ENCODE results near the gene POLD2. TPM values are rescaled to one million over a fixed set of nuclear protein-coding genes. Genes with fewer than 3 reads are reported as not detected.

Gene POLD2
- total and polyA plus RNA-seq, 2 donors (not counting 3 experiments of a cell fraction or from before 2014, with no cell fraction given), result 96.5 to 122 TPM

DNA sequence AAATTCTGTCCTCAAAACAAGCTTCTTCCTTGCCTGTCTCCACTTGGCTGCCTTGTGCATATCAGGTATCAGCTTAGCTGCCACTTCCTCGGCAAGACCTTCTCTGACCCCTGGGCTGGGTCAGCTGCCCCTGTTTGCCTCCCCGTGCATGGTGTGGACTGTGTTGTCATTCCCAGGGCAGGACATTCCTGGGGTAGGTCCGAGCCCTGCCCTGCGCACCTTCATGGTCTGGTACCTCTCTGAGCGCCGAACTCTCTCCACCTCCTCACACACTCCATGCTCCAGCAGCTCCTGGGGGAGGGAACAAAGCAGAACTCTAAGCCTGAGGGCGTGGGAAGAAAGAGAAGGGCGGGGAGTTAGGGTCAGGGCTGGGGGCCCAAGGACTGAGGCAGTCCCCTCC, 44.8 kb downstream of the POLD2 start:
- no peaks in the 10 kb centered on the region for H4K20me1 ChIP-seq (replicated peaks; ENCODE audit: control insufficient read depth, extremely low read depth, insufficient read depth, low read length)
- CTCF ChIA-PET, result no interaction called here
- H3K27me3 ChIP-seq (ENCODE audit: control insufficient read depth in 2 of 2, insufficient read depth in 2 of 2, low read length in 2 of 2), result no peaks in the 10 kb centered on the region
- POLR2A ChIA-PET, result no interaction called here
- intact Hi-C loops (cut with micrococcal nuclease) (no loop called here), dilution Hi-C loops (cut with MboI; ENCODE audit: extremely low pct_ligation_motif_present, low sequenced_read_pairs) (no loop called here)
- no peak overlapping the region for H3K27ac ChIP-seq (ENCODE audit: insufficient read depth, low read depth, low read length)
- no peaks in the 10 kb centered on the region for H3K9me3 ChIP-seq (replicated peaks; ENCODE audit: control insufficient read depth, insufficient read depth, low read length)
- H3K4me3 ChIP-seq (replicated peaks in 1 of 3; ENCODE audit: insufficient read depth in 1 of 3, low read depth in 1 of 3, low read length in 3 of 3), result no peak overlapping the region
- FAIRE-seq, result no peak
- DNase-seq (ENCODE audit: low read depth, low spot score), result no peak
- H2AFZ ChIP-seq (ENCODE audit: low read depth, low read length), result no peak overlapping the region
- no peaks in the 10 kb centered on the region for H3K79me2 ChIP-seq (ENCODE audit: control insufficient read depth, insufficient read depth, low read length)
- H3K4me1 ChIP-seq (ENCODE audit: control insufficient read depth, extremely low read depth, insufficient read depth, low read length), result peaks cover 17% of the 10 kb centered on the region
- peaks cover 0 to 21% of the 10 kb centered on the region in 2 experiments for H3K36me3 ChIP-seq (ENCODE audit: control insufficient read depth in 2 of 2, extremely low read depth in 1 of 2, insufficient read depth in 2 of 2, low read length in 2 of 2)
- no peak overlapping the region for H3K4me2 ChIP-seq (ENCODE audit: insufficient read depth, low read length)
- H3K9ac ChIP-seq (replicated peaks; ENCODE audit: extremely low read depth, insufficient read depth, low read length), result no peak overlapping the region
- BruUV-seq (replicated peaks), result no TSS peak
- no peaks in the 10 kb centered on the region for H3K9me1 ChIP-seq (replicated peaks; ENCODE audit: control insufficient read depth, extremely low read depth, insufficient read depth, low read length)
- no peak for TF ChIP-seq GATA2 (IDR thresholded peaks at IDR 0.05; ENCODE audit: insufficient read depth, insufficient read length, low read depth, low read length)
- TF ChIP-seq EZH2 (IDR thresholded peaks at IDR 0.05; ENCODE audit: borderline replicate concordance, low read depth, low read length, severe bottlenecking), result no peak

DNA sequence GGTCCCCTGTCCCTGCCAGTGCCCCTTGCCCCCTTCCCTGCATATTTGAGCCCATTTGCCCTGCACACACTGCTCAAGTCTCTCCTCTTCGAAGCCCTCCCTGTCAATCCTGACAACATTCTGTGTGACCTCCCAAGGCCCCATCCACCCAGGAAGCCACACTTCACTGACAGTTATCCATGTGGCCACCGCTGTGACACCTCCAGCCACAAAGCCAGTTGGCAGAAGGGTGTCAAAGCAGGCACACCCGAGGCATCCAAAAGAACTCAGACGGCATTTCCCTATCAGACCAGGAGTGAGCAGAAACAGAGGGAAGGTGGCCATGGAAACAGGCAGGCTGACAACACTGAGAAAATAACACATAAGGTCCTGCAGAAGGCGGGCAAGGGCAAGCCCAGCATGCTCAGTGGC, 45.7 kb downstream of the POLD2 start:
- H3K9ac ChIP-seq (replicated peaks; ENCODE audit: extremely low read depth, insufficient read depth, low read length), result no peak overlapping the region
- CTCF ChIA-PET, result no interaction called here
- no peak overlapping the region for H3K27ac ChIP-seq (ENCODE audit: insufficient read depth, low read depth, low read length)
- H3K4me1 ChIP-seq (ENCODE audit: control insufficient read depth, extremely low read depth, insufficient read depth, low read length), result peaks cover 25% of the 10 kb centered on the region
- FAIRE-seq (no peak), DNase-seq (ENCODE audit: low read depth, low spot score) (no peak)
- H3K79me2 ChIP-seq (ENCODE audit: control insufficient read depth, insufficient read depth, low read length), result no peaks in the 10 kb centered on the region
- POLR2A ChIA-PET, result no interaction called here
- no peaks in the 10 kb centered on the region for H3K9me3 ChIP-seq (replicated peaks; ENCODE audit: control insufficient read depth, insufficient read depth, low read length)
- H2AFZ ChIP-seq (ENCODE audit: low read depth, low read length), result no peak overlapping the region
- TF ChIP-seq MYC (IDR thresholded peaks at IDR 0.05; ENCODE audit: low read depth, low read length), result no peak
- no peak for TF ChIP-seq GATA2 (IDR thresholded peaks at IDR 0.05; ENCODE audit: insufficient read depth, insufficient read length, low read depth, low read length)
- TF ChIP-seq CTCF (IDR thresholded peaks at IDR 0.05; ENCODE audit: extremely low read depth in 1 of 2, insufficient read depth in 1 of 2, low read depth in 1 of 2, low read length in 2 of 2), result no peak
- no peak for TF ChIP-seq POLR2A (IDR thresholded peaks at IDR 0.05; ENCODE audit: low read depth, low read length)
- BruUV-seq (replicated peaks), result no TSS peak
- H3K4me3 ChIP-seq (replicated peaks in 1 of 3; ENCODE audit: insufficient read depth in 1 of 3, low read depth in 1 of 3, low read length in 3 of 3), result no peak overlapping the region
- intact Hi-C loops (cut with micrococcal nuclease), result no loop called here
- dilution Hi-C loops (cut with MboI; ENCODE audit: extremely low pct_ligation_motif_present, low sequenced_read_pairs), result no loop called here
- no peaks in the 10 kb centered on the region for H3K9me1 ChIP-seq (replicated peaks; ENCODE audit: control insufficient read depth, extremely low read depth, insufficient read depth, low read length)
- H4K20me1 ChIP-seq (replicated peaks; ENCODE audit: control insufficient read depth, extremely low read depth, insufficient read depth, low read length), result no peaks in the 10 kb centered on the region
- H3K27me3 ChIP-seq (ENCODE audit: control insufficient read depth in 2 of 2, insufficient read depth in 2 of 2, low read length in 2 of 2), result no peaks in the 10 kb centered on the region
- peaks cover 0 to 21% of the 10 kb centered on the region in 2 experiments for H3K36me3 ChIP-seq (ENCODE audit: control insufficient read depth in 2 of 2, extremely low read depth in 1 of 2, insufficient read depth in 2 of 2, low read length in 2 of 2)
- no peak overlapping the region for H3K4me2 ChIP-seq (ENCODE audit: insufficient read depth, low read length)
